HL-60 (cell line): ENCODE measurements around the gene ENO4.

Source experiments
- DNase-seq, 2 experiments: peaks; one replicate each; pipeline ENCODE4 v3.0.0-alpha.2; 2010 to 2020; ENCODE audit warnings: low read depth in 1 of 2, low spot score in 1 of 2
- H3K27ac ChIP-seq: fragments of 250-450 bp; sonication (Bioruptor Pico); replicated peaks from 2 replicates; pipeline ENCODE4 v1.5.1; 2020; ENCODE audit warnings: mild to moderate bottlenecking, moderate library complexity
- H3K27me3 ChIP-seq: fragments of 250-450 bp; sonication (Bioruptor Pico); 2 replicates; pipeline ENCODE4 v1.5.1; 2021; ENCODE audit warnings: mild to moderate bottlenecking, moderate library complexity; ENCODE audit not compliant: insufficient read depth, poor library complexity, severe bottlenecking
- H3K4me3 ChIP-seq: replicated peaks from 2 replicates; pipeline ENCODE4 v1.5.1; 2011; ENCODE audit warnings: mild to moderate bottlenecking, control low read depth, low read length; ENCODE audit not compliant: insufficient read depth
- GABPA ChIP-seq: IDR thresholded peaks from 2 replicates; pipeline ENCODE4 v1.6.1; 2012; ENCODE audit warnings: low read depth
- POLR2AphosphoS5 ChIP-seq: IDR thresholded peaks from 2 replicates; pipeline ENCODE4 v1.6.1; 2012; ENCODE audit warnings: low read depth
- REST ChIP-seq: IDR thresholded peaks from 2 replicates; pipeline ENCODE4 v1.6.1; 2012; ENCODE audit warnings: low read depth; ENCODE audit not compliant: insufficient replicate concordance
- SPI1 ChIP-seq: IDR thresholded peaks from 2 replicates; pipeline ENCODE4 v1.6.1; 2012; ENCODE audit warnings: low read depth, mild to moderate bottlenecking, borderline replicate concordance
- TF ChIP-seq, protein P1 (sequence below): IDR thresholded peaks from one replicate; pipeline ENCODE4 v1.5.1; 2011; ENCODE audit warnings: low read length, control low read depth, inconsistent platforms; ENCODE audit not compliant: insufficient read depth

The ENO4 gene

GRCh38 chr10:116833986-116834985 is 15.0 kb upstream of the ENO4 start:
- Histone ChIP-seq H3K4me3 (no peak overlapping the region), H3K27me3 (peaks cover 5% of the 10 kb centered on the region), H3K27ac (no peak overlapping the region)
- TF ChIP-seq SPI1 (no peak), POLR2AphosphoS5 (no peak), GABPA (no peak), REST (no peak)
- TF ChIP-seq, protein P1, sequence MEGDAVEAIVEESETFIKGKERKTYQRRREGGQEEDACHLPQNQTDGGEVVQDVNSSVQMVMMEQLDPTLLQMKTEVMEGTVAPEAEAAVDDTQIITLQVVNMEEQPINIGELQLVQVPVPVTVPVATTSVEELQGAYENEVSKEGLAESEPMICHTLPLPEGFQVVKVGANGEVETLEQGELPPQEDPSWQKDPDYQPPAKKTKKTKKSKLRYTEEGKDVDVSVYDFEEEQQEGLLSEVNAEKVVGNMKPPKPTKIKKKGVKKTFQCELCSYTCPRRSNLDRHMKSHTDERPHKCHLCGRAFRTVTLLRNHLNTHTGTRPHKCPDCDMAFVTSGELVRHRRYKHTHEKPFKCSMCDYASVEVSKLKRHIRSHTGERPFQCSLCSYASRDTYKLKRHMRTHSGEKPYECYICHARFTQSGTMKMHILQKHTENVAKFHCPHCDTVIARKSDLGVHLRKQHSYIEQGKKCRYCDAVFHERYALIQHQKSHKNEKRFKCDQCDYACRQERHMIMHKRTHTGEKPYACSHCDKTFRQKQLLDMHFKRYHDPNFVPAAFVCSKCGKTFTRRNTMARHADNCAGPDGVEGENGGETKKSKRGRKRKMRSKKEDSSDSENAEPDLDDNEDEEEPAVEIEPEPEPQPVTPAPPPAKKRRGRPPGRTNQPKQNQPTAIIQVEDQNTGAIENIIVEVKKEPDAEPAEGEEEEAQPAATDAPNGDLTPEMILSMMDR = no peak
- no peak for DNase-seq

- Histone ChIP-seq H3K27ac (no peak overlapping the region), H3K27me3 (peaks cover 7% of the 10 kb centered on the region), H3K4me3 (no peak overlapping the region)
- no peak for DNase-seq
- TF ChIP-seq GABPA (no peak), POLR2AphosphoS5 (no peak), REST (no peak), SPI1 (no peak)
- TF ChIP-seq, protein P1 = no peak
Observed at GRCh38 chr10:116835658-116836057, 13.6 kb upstream of the ENO4 start.

DNA sequence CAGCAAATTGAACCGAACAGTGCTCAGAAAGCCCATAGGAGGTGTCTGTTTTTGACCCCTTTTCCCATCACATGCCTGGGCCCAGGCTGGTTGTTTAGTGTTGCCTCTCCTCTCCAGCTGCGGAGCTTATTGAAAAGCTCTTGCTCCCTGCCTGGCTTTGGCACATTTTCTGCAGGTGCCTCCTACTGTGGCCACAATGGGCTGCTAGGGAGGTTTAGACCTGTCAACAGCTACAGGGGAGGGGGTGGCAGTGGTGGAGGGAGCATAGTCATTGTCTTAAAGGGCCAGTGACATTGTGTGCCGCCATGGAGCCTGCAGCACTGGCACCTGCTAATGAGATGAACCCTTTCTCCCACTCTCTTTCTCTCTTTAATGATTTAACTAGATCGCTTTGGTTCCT is 13.2 kb upstream of the ENO4 start:
- Histone ChIP-seq H3K27me3 (peaks cover 8% of the 10 kb centered on the region), H3K27ac (no peak overlapping the region), H3K4me3 (no peak overlapping the region)
- DNase-seq = no peak
- TF ChIP-seq GABPA (no peak), SPI1 (no peak)

DNA sequence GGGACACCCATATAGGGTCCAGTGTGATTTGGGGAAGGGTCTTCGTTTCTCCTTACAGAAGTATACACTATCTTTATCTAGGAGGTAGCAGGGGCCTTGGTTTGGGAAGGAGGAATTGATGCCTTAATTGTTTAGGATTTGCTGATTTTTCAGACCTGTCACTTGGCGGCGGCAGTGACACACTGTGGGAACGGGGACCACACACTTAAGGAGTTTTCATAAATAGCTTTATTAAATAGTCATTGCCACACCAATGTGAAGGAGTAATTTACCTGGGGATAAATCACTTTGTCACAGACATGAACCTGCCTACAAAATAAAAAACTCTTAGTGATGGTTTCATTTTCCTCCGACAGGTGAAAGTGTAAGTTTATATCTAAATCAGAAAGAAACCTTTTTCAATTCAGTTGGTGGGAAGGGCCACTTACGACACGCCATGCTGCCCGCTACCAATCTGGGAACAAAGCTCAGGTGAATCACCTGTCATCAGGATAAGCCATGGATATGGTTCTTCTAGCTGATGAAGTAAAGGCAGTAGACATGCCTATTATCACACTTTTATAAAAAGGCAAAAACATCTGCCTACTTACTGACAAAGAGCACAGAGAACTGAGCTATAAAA is 12.3 kb upstream of the ENO4 start:
- Histone ChIP-seq H3K27me3 (peaks cover 8% of the 10 kb centered on the region), H3K4me3 (no peak overlapping the region), H3K27ac (no peak overlapping the region)
- TF ChIP-seq GABPA (no peak), SPI1 (no peak), POLR2AphosphoS5 (no peak), REST (no peak)
- TF ChIP-seq, protein P1 = no peak
- DNase-seq = no peak
